D721Med (cell line): ENCODE measurements around the gene TOX2.

ENCODE experiments used
- DNase-seq: peaks from one replicate; pipeline ENCODE4 v3.0.0; 2011; ENCODE audit warnings: low spot score; ENCODE audit not compliant: insufficient read length
- FAIRE-seq: peaks from 2 replicates; lab custom pipeline; 2011; peaks lifted over from hg19 to GRCh38; lab: Jason Lieb, UNC
- TF ChIP-seq, protein P1 (sequence below): IDR thresholded peaks from 2 replicates; pipeline ENCODE4 v1.5.1; 2012; ENCODE audit warnings: mild to moderate bottlenecking, control low read depth; ENCODE audit not compliant: insufficient read depth; ENCODE audit errors: missing control alignments

The TOX2 gene

DNA sequence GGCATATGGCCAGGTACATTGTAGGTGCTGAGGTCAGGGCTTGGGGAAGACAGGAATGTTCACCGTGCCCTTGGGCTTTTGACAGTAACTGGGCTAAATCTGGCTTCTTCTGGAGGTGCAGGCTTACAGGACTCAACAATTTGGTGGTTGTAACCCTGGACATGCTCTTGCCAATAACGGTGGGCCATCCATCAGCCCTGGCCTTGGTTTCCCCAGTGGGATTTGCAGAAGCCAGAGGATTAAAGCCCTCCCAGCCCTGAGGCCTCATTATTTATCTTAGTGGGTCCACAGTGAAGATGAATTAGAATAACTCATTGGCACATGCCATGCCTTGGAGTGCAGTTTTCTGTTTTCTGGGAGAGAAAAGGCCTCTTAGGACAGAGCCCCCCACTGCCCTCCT lies 44.0 kb downstream of the TOX2 start:
- DNase-seq, result no peak
- TF ChIP-seq, protein P1, sequence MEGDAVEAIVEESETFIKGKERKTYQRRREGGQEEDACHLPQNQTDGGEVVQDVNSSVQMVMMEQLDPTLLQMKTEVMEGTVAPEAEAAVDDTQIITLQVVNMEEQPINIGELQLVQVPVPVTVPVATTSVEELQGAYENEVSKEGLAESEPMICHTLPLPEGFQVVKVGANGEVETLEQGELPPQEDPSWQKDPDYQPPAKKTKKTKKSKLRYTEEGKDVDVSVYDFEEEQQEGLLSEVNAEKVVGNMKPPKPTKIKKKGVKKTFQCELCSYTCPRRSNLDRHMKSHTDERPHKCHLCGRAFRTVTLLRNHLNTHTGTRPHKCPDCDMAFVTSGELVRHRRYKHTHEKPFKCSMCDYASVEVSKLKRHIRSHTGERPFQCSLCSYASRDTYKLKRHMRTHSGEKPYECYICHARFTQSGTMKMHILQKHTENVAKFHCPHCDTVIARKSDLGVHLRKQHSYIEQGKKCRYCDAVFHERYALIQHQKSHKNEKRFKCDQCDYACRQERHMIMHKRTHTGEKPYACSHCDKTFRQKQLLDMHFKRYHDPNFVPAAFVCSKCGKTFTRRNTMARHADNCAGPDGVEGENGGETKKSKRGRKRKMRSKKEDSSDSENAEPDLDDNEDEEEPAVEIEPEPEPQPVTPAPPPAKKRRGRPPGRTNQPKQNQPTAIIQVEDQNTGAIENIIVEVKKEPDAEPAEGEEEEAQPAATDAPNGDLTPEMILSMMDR, result no peak
- FAIRE-seq, result no peak

DNA sequence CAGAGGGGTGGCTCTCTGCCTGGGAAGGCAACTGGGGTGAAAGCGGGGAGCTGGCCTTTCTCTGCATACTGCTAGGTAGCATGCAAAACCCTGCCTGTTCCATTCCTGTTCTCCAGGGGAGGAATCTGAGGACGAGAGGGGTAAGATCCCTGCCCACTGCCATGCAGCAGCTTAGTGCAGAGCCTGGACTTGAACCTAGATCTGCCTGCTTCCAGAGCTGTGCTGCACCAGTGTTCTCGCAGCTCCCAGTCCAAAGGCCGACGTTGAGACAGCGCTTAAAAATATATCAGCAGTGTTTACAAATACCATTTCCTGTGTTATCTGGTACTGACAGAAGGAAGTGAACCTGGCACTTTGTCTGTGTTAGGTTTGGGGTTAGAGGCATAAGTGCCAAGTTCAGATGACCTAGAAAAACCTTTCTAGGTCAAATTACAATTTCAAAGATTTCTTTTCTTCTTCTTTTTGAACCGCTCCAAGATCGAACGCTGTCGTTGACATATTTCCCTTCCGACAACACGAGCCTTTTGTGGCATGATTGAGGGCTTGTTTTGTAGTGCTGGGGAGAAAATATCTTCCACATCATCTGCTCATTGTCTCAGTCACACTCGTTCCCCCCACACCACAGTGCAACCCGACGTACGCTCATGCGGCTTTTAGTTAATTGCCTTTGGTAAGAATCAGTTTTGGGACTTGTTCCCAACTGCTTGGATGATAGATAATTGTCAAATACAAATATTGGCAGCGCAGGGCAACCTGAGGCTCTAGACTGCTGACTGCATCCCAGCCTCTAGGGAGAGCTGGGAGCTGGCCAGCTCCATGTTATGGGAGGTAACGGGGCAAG lies 44.6 kb downstream of the TOX2 start:
- no peak for FAIRE-seq
- TF ChIP-seq, protein P1, result no peak
- DNase-seq, result no peak

DNA sequence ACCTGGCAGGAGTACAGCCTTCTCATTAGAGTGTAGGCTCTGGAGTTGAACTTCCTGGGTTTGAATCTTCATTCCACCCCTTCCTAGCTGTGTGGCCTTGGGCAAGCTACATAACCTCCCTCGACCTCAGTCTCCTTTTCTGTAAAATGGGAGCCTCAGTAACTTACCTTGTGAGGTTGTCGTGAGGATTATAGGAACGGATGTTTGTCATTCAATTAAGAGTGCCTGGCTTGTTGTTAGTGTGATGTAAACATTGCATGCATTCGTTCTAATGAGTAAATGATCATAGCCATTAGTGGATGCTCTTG lies 45.2 kb downstream of the TOX2 start:
- TF ChIP-seq, protein P1, result no peak
- FAIRE-seq, result no peak

DNA sequence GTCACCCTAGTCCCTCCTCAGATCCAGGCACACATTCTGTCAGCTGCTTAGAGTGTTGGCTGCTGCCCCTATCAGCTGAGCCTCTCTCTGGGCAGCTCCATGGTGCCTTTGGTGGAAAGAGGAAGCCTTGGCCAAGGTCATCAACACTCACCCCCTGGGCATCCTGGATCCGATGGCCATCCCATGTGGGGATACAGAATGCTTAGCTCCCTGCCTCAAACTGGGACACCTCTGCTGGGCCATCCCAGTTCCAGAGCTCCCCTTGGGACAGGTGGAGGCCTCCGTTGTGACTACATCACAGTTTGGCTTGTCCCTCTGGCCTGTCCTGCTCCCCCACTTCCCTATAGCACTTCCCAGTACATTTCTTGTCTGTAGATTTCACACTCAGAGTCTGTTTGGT lies 45.6 kb downstream of the TOX2 start:
- TF ChIP-seq, protein P1, result no peak
- no peak for DNase-seq
- no peak for FAIRE-seq

More for the DNA sequence above, 45.2 kb downstream of the TOX2 start:
- no peak for DNase-seq

DNA sequence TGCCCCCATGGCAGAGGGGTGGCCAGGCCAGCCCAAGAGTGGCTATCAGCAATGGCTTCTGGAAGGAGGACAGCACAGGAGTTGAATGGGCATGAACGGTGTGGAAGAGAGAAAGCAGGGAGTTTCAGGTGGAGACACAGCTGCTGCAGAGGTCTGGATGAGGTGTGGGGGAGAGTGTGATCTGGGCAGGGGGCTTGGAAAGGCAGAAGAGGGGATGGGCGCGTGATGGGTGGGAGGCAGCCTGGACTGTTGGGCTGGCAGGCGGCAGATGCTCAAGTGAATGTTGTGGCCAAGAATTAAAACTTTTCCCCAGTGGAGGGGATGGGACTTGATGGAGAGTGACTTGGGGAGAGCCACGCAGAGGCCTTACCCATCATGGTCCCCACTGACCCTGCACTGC lies 46.5 kb downstream of the TOX2 start:
- TF ChIP-seq, protein P1, result no peak
- FAIRE-seq (no peak), DNase-seq (no peak)

DNA sequence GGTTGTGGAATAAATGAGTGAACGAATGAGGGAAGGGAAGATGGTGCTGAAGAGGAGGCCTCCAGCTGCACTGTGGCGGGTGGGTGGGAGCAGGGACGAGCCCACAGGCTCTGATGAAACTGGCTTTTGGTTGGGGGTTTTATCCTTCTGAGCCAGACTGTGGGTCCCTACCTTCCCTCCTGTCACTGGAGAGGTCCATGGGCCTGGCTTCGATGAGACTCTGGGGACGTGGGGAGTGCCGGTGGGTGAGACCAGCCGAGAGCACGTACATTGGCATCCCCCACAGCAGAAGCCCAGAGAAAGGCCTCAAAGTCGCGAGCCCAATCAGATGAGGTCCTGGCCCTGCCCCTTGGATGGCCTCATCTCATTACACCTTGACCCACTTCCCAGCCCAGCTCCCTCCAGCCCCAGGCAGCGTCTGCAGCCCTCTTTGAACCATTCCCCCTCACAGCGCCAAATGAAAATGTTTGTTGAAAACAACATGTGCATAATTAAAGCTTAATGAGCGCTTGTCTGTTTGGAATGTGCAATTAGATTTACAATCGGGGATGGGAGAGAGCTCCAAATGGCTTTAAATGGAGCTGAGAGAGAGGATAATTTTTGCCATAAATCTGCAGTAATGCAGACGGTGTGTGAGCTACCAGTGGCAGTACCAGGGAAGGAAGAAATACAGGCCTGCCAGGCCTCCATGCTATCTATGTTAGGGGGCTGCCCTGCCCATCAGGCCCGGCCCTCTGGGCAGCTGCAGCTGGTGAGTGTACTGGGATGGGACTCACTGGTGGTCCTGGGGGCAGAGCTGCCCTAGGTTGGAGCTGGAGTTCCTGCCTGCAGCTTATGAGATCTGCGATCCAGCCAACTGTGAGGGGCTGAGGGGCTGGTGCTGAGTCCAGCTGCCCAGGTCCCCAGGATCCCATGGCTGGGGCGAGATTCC lies 47.2 kb downstream of the TOX2 start:
- FAIRE-seq, result no peak
- TF ChIP-seq, protein P1, result no peak
- no peak for DNase-seq
